ENCODE measurements around the gene TRIM4.

Gene TRIM4

DNA sequence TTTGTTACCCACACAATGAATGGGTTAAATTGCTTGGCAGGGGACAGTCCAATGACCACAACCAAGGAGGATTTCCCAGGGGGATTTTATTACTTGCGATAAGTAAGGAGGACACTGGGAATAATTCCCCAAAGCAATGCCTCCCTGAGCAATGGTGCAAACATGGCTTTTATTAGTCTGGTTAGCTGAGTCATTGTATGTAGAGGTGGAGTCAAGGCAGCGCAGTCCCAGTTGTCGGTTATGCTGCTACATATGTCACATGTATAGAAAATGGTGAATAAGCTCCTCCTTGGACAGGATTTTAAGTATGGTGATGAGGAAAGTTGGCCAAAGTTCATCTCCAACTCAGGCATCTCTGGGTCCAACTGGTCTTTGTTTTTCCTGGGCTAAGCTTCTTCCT lies 3.9 kb upstream of the TRIM4 start:
- Histone ChIP-seq H3K9me3 (replicated peaks in 1 of 2; ENCODE audit: control insufficient read depth in 2 of 2, insufficient read depth in 1 of 2, low read depth in 1 of 2, low read length in 2 of 2) (peaks cover 3 to 5% of the 10 kb centered on the region in 2 donors), H4K8ac (ENCODE audit: low read depth, low read length) (no peak overlapping the region), H2BK12ac (ENCODE audit: low read length) (no peak overlapping the region), H3K36me3 (replicated peaks in 1 of 2; ENCODE audit: control insufficient read depth in 2 of 2, insufficient read depth in 2 of 2, low read length in 2 of 2) (no peaks in the 10 kb centered on the region), H3K4me1 (ENCODE audit: control insufficient read depth in 2 of 2, insufficient read depth in 1 of 2, low read depth in 1 of 2, low read length in 2 of 2) (no peaks in the 10 kb centered on the region), H2BK120ac (ENCODE audit: low read depth, low read length) (no peak overlapping the region), H3K79me1 (ENCODE audit: low read depth, low read length) (no peaks in the 10 kb centered on the region), H2AK5ac (ENCODE audit: low read depth, low read length) (no peak overlapping the region), H3K23ac (ENCODE audit: low read depth, low read length, poor library complexity) (no peak overlapping the region), H3K4me2 (ENCODE audit: insufficient read depth, low read length, poor library complexity, severe bottlenecking) (no peak overlapping the region), H3K4ac (ENCODE audit: low read length) (no peak overlapping the region), H3K4me3 (ENCODE audit: low read length in 2 of 2) (no peak overlapping the region), H3K27ac (replicated peaks; ENCODE audit: low read length) (no peak overlapping the region), H3K14ac (ENCODE audit: low read length) (no peak overlapping the region), H2BK15ac (ENCODE audit: low read length) (no peak overlapping the region), H2BK5ac (ENCODE audit: low read length) (no peak overlapping the region), H4K91ac (ENCODE audit: low read depth, low read length, poor library complexity) (no peak overlapping the region), H3K27me3 (ENCODE audit: control insufficient read depth in 3 of 3, insufficient read depth in 3 of 3, low read depth in 1 of 3, low read length in 3 of 3) (peaks cover 0 to 13% (median 0%) of the 10 kb centered on the region in 3 experiments), H3K18ac (ENCODE audit: low read length) (no peak overlapping the region), H3K9ac (ENCODE audit: low read depth, low read length, poor library complexity) (no peak overlapping the region), H2AFZ (ENCODE audit: low read length) (no peak overlapping the region)
- no CpG with 5 or more reads among the region's 3 CpGs for WGBS, 2 donors (ENCODE audit: extremely low coverage in 2 of 2, insufficient read length in 2 of 2, insufficient replicate concordance in 1 of 2)
- DNase-seq (ENCODE audit: low spot score), result no peak

DNA sequence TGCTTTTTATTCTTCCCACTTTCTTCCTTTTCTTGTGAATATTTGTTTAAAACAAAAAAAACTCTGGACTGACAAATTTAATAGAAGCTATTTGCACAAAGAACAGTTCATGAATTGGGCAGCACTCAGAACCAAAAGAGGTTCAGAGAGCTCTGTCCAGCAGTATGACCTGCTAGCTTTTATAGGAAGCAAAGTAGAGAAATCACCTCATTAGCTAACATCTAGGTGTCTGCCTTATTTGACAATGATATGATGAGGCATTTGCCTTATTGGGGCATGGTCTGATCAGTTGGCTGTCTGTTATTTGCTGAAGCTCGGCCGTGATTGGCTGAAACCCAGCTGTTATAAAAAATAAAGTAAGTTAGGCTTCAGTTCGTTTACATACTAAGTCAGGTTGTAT lies 819 bp upstream of the TRIM4 start:
- no peak overlapping the region for H2AFZ ChIP-seq (ENCODE audit: low read length)
- peaks cover 3 to 5% of the 10 kb centered on the region in 2 donors for H3K9me3 ChIP-seq (replicated peaks in 1 of 2; ENCODE audit: control insufficient read depth in 2 of 2, insufficient read depth in 1 of 2, low read depth in 1 of 2, low read length in 2 of 2)
- DNase-seq (ENCODE audit: low spot score), result no peak
- H2BK120ac ChIP-seq (ENCODE audit: low read depth, low read length), result no peak overlapping the region
- H3K4ac ChIP-seq (ENCODE audit: low read length), result no peak overlapping the region
- H3K4me2 ChIP-seq (ENCODE audit: insufficient read depth, low read length, poor library complexity, severe bottlenecking), result no peak overlapping the region
- H3K4me3 ChIP-seq (ENCODE audit: low read length in 2 of 2), result no peak overlapping the region
- H4K8ac ChIP-seq (ENCODE audit: low read depth, low read length), result no peak overlapping the region
- no peak overlapping the region for H3K18ac ChIP-seq (ENCODE audit: low read length)
- H2BK12ac ChIP-seq (ENCODE audit: low read length), result no peak overlapping the region
- H3K27me3 ChIP-seq (ENCODE audit: control insufficient read depth in 3 of 3, insufficient read depth in 3 of 3, low read depth in 1 of 3, low read length in 3 of 3), result no peaks in the 10 kb centered on the region
- no peak overlapping the region for H3K14ac ChIP-seq (ENCODE audit: low read length)
- H2BK15ac ChIP-seq (ENCODE audit: low read length), result no peak overlapping the region
- no peak overlapping the region for H4K91ac ChIP-seq (ENCODE audit: low read depth, low read length, poor library complexity)
- no peaks in the 10 kb centered on the region for H3K79me1 ChIP-seq (ENCODE audit: low read depth, low read length)
- H3K9ac ChIP-seq (ENCODE audit: low read depth, low read length, poor library complexity), result no peak overlapping the region
- no peak overlapping the region for H2AK5ac ChIP-seq (ENCODE audit: low read depth, low read length)
- H3K36me3 ChIP-seq (replicated peaks in 1 of 2; ENCODE audit: control insufficient read depth in 2 of 2, insufficient read depth in 2 of 2, low read length in 2 of 2), result no peaks in the 10 kb centered on the region
- H3K4me1 ChIP-seq (ENCODE audit: control insufficient read depth in 2 of 2, insufficient read depth in 1 of 2, low read depth in 1 of 2, low read length in 2 of 2), result no peaks in the 10 kb centered on the region
- no peak overlapping the region for H2BK5ac ChIP-seq (ENCODE audit: low read length)
- H3K23ac ChIP-seq (ENCODE audit: low read depth, low read length, poor library complexity), result no peak overlapping the region
- WGBS, 2 donors (ENCODE audit: extremely low coverage in 2 of 2, insufficient read length in 2 of 2, insufficient replicate concordance in 1 of 2), result no CpG with 5 or more reads among the region's 3 CpGs
- H3K27ac ChIP-seq (replicated peaks; ENCODE audit: low read length), result no peak overlapping the region

DNA sequence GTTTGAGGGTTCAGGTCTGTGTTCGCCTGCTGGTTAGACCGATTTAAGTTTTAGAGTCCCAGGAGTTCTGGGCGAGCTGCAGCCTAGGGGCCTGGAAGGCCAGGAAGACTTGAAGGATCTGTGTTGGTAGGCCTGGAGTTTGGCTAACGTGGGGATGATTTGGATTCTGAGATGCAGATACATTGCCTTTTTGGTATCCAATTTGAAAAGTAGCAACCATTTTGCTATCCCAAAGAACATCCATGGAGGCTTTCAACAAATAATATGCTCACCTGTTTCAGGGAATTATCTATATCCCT lies 433 bp upstream of the TRIM4 start:
- Histone ChIP-seq H3K14ac (ENCODE audit: low read length) (no peak overlapping the region), H3K18ac (ENCODE audit: low read length) (no peak overlapping the region), H3K9ac (ENCODE audit: low read depth, low read length, poor library complexity) (no peak overlapping the region), H3K27me3 (ENCODE audit: control insufficient read depth in 3 of 3, insufficient read depth in 3 of 3, low read depth in 1 of 3, low read length in 3 of 3) (no peaks in the 10 kb centered on the region), H2BK15ac (ENCODE audit: low read length) (no peak overlapping the region), H3K4ac (ENCODE audit: low read length) (no peak overlapping the region), H2BK5ac (ENCODE audit: low read length) (no peak overlapping the region), H3K4me2 (ENCODE audit: insufficient read depth, low read length, poor library complexity, severe bottlenecking) (no peak overlapping the region), H2BK12ac (ENCODE audit: low read length) (no peak overlapping the region), H2AFZ (ENCODE audit: low read length) (no peak overlapping the region), H3K36me3 (replicated peaks in 1 of 2; ENCODE audit: control insufficient read depth in 2 of 2, insufficient read depth in 2 of 2, low read length in 2 of 2) (no peaks in the 10 kb centered on the region), H3K79me1 (ENCODE audit: low read depth, low read length) (no peaks in the 10 kb centered on the region), H2BK120ac (ENCODE audit: low read depth, low read length) (no peak overlapping the region), H4K91ac (ENCODE audit: low read depth, low read length, poor library complexity) (no peak overlapping the region), H3K9me3 (replicated peaks in 1 of 2; ENCODE audit: control insufficient read depth in 2 of 2, insufficient read depth in 1 of 2, low read depth in 1 of 2, low read length in 2 of 2) (peaks cover 3 to 5% of the 10 kb centered on the region in 2 donors), H3K4me3 (ENCODE audit: low read length in 2 of 2) (peak overlapping the region in 1 of 2 donors; percentile 82), H3K4me1 (ENCODE audit: control insufficient read depth in 2 of 2, insufficient read depth in 1 of 2, low read depth in 1 of 2, low read length in 2 of 2) (no peaks in the 10 kb centered on the region), H4K8ac (ENCODE audit: low read depth, low read length) (no peak overlapping the region), H3K23ac (ENCODE audit: low read depth, low read length, poor library complexity) (no peak overlapping the region), H2AK5ac (ENCODE audit: low read depth, low read length) (no peak overlapping the region), H3K27ac (replicated peaks; ENCODE audit: low read length) (peak overlapping the region; percentile 23)
- DNase-seq (ENCODE audit: low spot score), result no peak
- no CpG with 5 or more reads among the region's 4 CpGs for WGBS, 2 donors (ENCODE audit: extremely low coverage in 2 of 2, insufficient read length in 2 of 2, insufficient replicate concordance in 1 of 2)

DNA sequence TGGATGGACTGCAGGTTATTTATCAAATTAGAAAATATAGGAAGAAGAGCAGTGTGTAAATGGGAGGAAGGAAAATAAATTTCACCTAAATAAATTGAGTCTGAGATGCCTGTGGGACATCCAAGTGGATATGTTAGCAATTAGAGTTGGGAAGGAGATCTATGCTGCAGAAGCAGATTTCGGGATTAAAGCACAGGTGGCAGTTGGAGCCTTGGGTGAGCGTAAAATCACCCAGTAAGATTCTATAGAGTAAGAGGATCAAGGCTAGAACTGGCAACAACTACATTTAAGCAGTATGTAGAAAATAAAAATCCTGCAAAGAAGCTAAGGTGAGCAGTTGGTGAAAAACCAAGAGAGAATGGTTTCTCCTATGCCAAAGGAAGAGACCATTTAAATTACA lies 8.4 kb downstream of the TRIM4 start:
- peaks cover 0 to 6% (median 0%) of the 10 kb centered on the region in 3 experiments for H3K27me3 ChIP-seq (ENCODE audit: control insufficient read depth in 3 of 3, insufficient read depth in 3 of 3, low read depth in 1 of 3, low read length in 3 of 3)
- no peak overlapping the region for H2BK5ac ChIP-seq (ENCODE audit: low read length)
- no peak overlapping the region for H2AFZ ChIP-seq (ENCODE audit: low read length)
- H2BK120ac ChIP-seq (ENCODE audit: low read depth, low read length), result no peak overlapping the region
- no peak for DNase-seq (ENCODE audit: low spot score)
- no peak overlapping the region for H4K8ac ChIP-seq (ENCODE audit: low read depth, low read length)
- H3K4me3 ChIP-seq (ENCODE audit: low read length in 2 of 2), result no peak overlapping the region
- no peak overlapping the region for H4K91ac ChIP-seq (ENCODE audit: low read depth, low read length, poor library complexity)
- no peaks in the 10 kb centered on the region for H3K4me1 ChIP-seq (ENCODE audit: control insufficient read depth in 2 of 2, insufficient read depth in 1 of 2, low read depth in 1 of 2, low read length in 2 of 2)
- H3K9ac ChIP-seq (ENCODE audit: low read depth, low read length, poor library complexity), result no peak overlapping the region
- no peak overlapping the region for H2AK5ac ChIP-seq (ENCODE audit: low read depth, low read length)
- no peak overlapping the region for H2BK12ac ChIP-seq (ENCODE audit: low read length)
- WGBS, 2 donors (ENCODE audit: extremely low coverage in 2 of 2, insufficient read length in 2 of 2, insufficient replicate concordance in 1 of 2), result no CpG with 5 or more reads among the region's 2 CpGs
- H3K18ac ChIP-seq (ENCODE audit: low read length), result no peak overlapping the region
- no peaks in the 10 kb centered on the region for H3K9me3 ChIP-seq (replicated peaks in 1 of 2; ENCODE audit: control insufficient read depth in 2 of 2, insufficient read depth in 1 of 2, low read depth in 1 of 2, low read length in 2 of 2)
- H2BK15ac ChIP-seq (ENCODE audit: low read length), result no peak overlapping the region
- no peaks in the 10 kb centered on the region for H3K36me3 ChIP-seq (replicated peaks in 1 of 2; ENCODE audit: control insufficient read depth in 2 of 2, insufficient read depth in 2 of 2, low read length in 2 of 2)
- no peak overlapping the region for H3K4me2 ChIP-seq (ENCODE audit: insufficient read depth, low read length, poor library complexity, severe bottlenecking)
- H3K4ac ChIP-seq (ENCODE audit: low read length), result no peak overlapping the region
- H3K23ac ChIP-seq (ENCODE audit: low read depth, low read length, poor library complexity), result no peak overlapping the region
- no peak overlapping the region for H3K14ac ChIP-seq (ENCODE audit: low read length)
- no peaks in the 10 kb centered on the region for H3K79me1 ChIP-seq (ENCODE audit: low read depth, low read length)
- no peak overlapping the region for H3K27ac ChIP-seq (replicated peaks; ENCODE audit: low read length)
